Renal pelvis (tissue), 4 donors: ENCODE measurements around the gene PLVAP. TPM values are rescaled to one million over a fixed set of nuclear protein-coding genes. Genes with fewer than 3 reads are reported as not detected.

Source experiments
- DNase-seq: peaks from one replicate; pipeline ENCODE4 v3.0.0-alpha.2; 2013
- polyA plus RNA-seq, 3 donors: library from polyadenylated mRNA; unstranded; fragments of 120-200 nt; gene quantifications; one replicate each; pipeline ENCODE4 v1.2.1, GENCODE V29; 2013; ENCODE audit not compliant: insufficient read length in 3 of 3

PLVAP gene
- polyA plus RNA-seq, 3 donors = 167 to 245 (median 205) TPM

DNA sequence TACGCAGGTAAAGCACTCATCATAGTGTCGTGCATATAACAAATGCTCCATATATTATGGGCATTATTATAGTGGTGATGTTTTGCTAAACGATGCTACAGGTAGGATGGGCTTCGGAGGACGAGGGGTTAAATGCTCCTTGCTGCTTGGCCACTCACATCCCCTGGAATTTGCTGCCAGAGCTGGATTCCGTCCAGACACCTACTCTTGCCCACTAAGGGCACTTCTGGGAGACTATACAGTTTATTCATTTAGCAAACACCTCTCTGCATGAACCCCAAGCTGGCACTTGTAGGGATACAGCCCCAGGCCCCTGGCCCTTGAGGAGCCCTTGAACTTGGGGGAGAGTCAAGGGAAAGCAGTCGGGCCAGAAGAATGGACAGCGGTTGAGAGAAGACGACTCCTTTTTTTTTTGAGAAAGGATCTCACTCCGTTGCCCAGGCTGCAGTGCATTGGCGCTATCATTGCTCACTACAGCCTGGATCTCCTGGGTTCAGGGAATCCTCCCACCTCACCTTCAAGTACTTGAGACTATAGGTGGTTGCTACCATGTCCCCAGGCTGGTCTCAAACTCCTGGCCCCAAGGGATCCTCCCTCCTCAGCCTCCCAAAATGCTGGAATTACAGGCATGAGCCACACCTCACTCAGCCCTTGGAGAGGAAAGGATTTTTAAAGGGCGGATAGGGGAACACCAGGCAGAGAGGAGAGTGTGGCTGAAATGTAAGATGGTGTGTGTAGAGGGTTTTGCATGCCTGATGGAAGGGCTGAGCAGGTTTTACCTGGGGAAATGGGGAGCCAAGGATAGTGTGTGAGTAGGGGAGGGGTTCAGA lies 72.5 kb downstream of the PLVAP start:
- no peak for DNase-seq

DNA sequence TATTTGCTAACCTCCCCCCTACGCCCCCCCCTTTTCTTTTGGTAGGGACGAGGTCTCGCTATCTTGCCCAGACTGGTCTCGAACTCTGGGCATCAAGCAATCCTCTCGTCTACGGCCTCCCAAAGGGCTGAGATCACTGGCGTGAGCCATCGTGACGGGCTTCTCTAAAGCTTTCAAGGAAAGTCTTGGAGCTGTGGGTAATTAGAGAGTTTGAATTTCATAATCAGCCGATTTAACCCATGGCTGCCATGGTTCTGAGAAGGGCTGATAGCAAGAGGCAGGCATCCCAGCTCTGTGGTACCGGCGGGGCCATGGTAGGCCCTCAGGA lies 73.2 kb downstream of the PLVAP start:
- no peak for DNase-seq

DNA sequence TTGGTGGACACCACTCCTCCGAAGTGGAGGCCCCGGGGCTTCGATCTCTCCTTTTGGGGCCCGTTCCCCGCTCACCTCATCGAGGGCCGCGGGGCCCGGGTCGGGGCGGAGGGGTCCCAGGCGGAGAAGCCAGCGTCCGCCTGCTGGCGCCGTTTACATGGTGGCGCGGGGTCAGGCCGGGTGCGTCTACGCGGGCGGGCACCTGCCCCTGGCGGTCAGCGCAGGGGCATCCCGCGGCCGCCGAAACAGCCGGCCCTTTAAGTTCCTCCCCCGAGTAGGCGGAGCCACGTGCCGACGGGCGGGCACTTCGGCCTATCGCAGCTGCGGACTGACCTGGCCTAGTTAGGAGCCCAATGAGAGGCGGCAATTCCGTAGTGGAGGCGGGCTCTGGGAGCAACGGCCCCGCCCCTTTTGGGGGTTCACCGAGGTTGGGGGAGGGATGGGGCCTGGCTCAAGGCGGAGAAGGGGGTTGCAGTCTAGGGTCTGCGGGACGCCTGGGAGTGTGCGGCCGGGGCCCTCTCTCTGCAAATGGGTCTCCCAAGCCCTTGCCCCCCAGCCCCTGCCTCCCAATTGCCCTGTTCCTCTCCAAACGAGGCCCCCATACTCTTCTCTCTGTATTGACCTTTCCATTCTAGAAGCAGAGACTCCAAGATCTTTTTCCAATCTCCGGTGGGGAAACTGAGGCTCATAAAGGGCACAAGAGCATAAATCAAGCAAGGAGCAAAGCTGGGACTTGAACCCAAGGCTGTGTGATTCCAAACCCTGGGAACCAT lies 73.8 kb downstream of the PLVAP start, which contains the start of gene ABHD8:
TSS of gene ABHD8 (minus strand) at position 259 of the 773 bp plus-strand sequence. CDS start 1,809 bp downstream, outside the sequence.
- DNase-seq = peak; percentile 95

DNA sequence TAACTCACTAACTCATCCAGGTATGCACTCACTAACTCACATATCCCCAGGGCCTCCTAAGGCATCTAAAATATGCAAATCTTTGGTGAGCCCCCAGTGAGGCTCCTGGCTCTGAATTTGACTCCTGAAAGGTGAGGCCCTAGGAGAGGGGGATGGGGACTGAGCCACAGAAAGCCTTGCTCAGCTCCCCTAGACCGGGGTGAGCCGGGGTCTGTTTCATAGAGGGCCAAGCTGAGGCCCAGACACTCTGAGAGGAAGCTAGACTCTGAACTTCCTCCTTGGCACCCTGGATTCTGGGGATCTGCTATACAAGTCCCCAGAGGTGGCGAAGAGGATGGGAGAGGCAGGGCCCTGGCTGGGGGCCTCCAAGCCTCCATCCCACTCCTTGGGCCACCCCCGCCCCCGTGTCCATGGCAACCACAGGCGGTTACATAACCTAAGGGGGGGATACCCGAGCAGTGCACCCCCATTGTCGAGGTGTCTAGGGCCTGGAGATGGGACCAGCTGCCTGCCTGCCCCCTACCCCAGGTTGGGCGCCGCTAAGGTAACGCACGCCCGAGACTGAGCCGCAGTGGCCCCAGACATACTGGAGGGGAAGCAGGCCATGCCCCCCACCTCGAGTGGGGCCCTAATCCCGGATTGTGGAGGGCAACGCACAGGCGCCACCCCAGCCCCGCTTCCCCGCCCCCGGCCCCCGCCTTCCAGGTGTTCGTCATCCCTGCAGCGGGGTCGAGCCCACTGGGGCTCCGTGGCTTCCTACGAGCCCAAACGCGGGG lies 74.6 kb downstream of the PLVAP start:
- no peak for DNase-seq

Other genes with a start within 250 kb of the PLVAP start
- gene USE1, start 162.0 kb downstream of the PLVAP start, polyA plus RNA-seq = 10 to 100 TPM; 27.1 to 35.5 (median 29.1) TPM
- 10 to 100 TPM; 20.4 to 22.9 (median 21.2) TPM for gene OCEL1, start 151.1 kb downstream of the PLVAP start, polyA plus RNA-seq
- 10 to 100 TPM; 45.9 to 70.9 (median 56.8) TPM for gene NR2F6, start 131.4 kb downstream of the PLVAP start, polyA plus RNA-seq
- 1 to 10 TPM; 5.9 to 7.8 (median 6.0) TPM for gene USHBP1, start 112.6 kb downstream of the PLVAP start, polyA plus RNA-seq
- gene BABAM1, start 109.9 kb downstream of the PLVAP start, polyA plus RNA-seq = 100 to 1,000 TPM in 2 of 3 donors, 10 to 100 TPM in 1; 96.7 to 113 (median 107) TPM
- 1 to 10 TPM in 2 of 3 donors, under 1 TPM in 1; 0.91 to 2.3 (median 1.9) TPM for gene ANKLE1, start 95.4 kb downstream of the PLVAP start, polyA plus RNA-seq
- 10 to 100 TPM in 2 of 3 donors, 1 to 10 TPM in 1; 9.7 to 13.5 (median 12.3) TPM for gene ABHD8, start 73.9 kb downstream of the PLVAP start, polyA plus RNA-seq
- 10 to 100 TPM; 59.2 to 71.3 (median 63.5) TPM for gene MRPL34, start 71.5 kb downstream of the PLVAP start, polyA plus RNA-seq
- 10 to 100 TPM; 34.6 to 42.5 (median 40.7) TPM for gene DDA1, start 67.8 kb downstream of the PLVAP start, polyA plus RNA-seq
- gene ANO8, start 42.5 kb downstream of the PLVAP start, polyA plus RNA-seq = 10 to 100 TPM; 11.2 to 17.0 (median 16.4) TPM
- 10 to 100 TPM; 17.4 to 39.2 (median 34.1) TPM for gene GTPBP3, start 39.8 kb downstream of the PLVAP start, polyA plus RNA-seq
- 1 to 10 TPM; 1.8 to 7.3 (median 6.7) TPM for gene CCDC194, start 16.9 kb upstream of the PLVAP start, polyA plus RNA-seq
- 100 to 1,000 TPM; 130 to 149 (median 140) TPM for gene BST2, start 28.3 kb upstream of the PLVAP start, polyA plus RNA-seq
- gene MVB12A, start 42.7 kb upstream of the PLVAP start, polyA plus RNA-seq = 10 to 100 TPM; 68.3 to 87.5 (median 73.0) TPM
- gene TMEM221, start 71.3 kb upstream of the PLVAP start, polyA plus RNA-seq = 1 to 10 TPM; 2.5 to 3.2 (median 3.1) TPM
- under 1 TPM in 1 of 3 donors, not detected in 2; 0.25 TPM for gene NXNL1, start 83.6 kb upstream of the PLVAP start, polyA plus RNA-seq
- 10 to 100 TPM; 14.0 to 22.6 (median 19.6) TPM for gene SLC27A1, start 93.2 kb upstream of the PLVAP start, polyA plus RNA-seq
- 10 to 100 TPM; 74.5 to 92.6 (median 86.3) TPM for gene PGLS, start 134.3 kb upstream of the PLVAP start, polyA plus RNA-seq
- gene COLGALT1, start 178.3 kb upstream of the PLVAP start, polyA plus RNA-seq = 10 to 100 TPM; 52.1 to 63.5 (median 53.2) TPM